NCI-H2081 (cell line): ENCODE measurements around the gene ENDOU.
A peak's percentile ranks its signal among the peaks of the same experiment; 100 is the strongest.

Source experiments
- DNase-seq, 2 experiments: peaks; one replicate each; lab custom pipeline; 2025; lab: John Stamatoyannopoulos, UW

The ENDOU gene

GRCh38 chr12:47744005-47744651 lies 18.8 kb upstream of the ENDOU start:
- DNase-seq = peak; percentile 63 to 67

DNA sequence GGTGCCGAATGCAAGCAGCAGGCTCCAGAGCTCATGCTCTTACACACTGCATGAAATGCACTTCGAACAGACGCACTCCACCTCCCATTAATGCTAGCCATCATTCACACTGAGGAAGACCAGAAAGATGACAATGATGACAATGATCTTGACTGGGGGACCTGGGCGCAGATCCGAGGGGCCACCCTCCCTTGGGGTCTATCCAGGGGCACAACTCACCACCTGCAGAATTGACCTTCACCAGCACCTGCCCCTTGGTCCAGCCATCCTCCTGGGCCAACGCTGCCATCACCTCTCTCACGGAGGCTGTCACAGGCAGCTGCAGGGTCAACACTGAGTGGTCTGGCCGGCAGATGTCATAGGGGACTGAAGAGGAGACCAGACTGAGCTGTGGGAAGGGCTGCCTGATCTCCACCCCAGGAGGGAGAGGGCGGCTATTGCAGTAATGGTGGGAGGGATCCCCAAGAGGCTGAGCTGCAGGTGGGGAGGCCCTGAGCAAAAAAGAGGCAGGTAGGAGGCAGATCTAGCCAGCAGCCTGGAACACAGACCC lies 18.1 kb upstream of the ENDOU start:
- no peak for DNase-seq

DNA sequence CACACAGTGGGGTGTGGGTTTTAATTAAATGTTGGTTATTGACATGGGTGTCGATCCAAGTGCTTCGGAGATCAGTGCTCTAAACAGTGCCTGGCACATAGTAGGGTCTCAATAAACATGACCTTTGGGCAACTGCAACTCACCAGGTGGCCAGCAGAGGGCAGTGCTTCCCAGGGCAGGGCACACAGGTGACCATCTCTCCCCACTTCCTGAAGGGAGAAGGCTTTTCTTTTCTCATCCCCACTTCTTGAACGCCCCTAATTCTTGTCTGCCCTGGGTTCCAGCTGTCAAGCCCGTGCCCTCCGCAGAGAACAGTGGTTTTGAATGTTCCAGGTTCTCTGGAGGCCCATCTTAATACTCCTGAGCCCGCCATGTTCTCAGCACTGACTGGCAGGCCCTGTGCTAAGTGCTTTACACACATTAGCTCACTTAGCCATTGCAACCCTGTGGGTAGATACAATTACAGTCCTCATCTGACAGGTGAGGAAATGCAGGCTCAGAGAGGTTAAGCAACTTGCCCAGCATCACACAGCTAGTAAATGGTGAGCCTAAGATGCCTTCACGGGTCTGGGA lies 17.0 kb upstream of the ENDOU start:
- no peak for DNase-seq

DNA sequence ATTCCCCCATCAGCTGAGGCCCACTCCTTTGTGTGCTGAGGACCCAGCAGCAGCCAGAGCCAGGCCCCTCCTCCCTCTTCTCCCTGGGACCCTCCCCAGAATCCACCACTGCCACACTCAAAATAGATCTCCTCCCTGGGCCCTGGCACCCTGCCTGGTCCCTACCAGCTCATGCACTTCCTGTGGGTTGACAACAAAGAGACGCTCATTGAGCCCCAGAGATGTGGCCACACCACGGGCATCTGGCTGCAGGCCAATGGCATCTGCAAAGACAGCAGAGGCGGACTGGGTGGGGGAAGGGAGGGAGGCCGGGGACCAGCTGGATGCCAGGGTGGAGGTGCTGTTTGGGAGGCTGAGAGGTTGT lies 16.0 kb upstream of the ENDOU start:
- DNase-seq = peak; percentile 91 to 93

- no peak for DNase-seq
Observed at GRCh38 chr12:47740606-47741339, 15.5 kb upstream of the ENDOU start.

- no peak for DNase-seq
Observed at GRCh38 chr12:47739979-47740378, 14.7 kb upstream of the ENDOU start.

- no peak for DNase-seq
Observed at GRCh38 chr12:47739297-47739696, 14.0 kb upstream of the ENDOU start.

GRCh38 chr12:47737936-47738594 lies 12.8 kb upstream of the ENDOU start:
- DNase-seq = no peak

- DNase-seq = no peak
Observed at GRCh38 chr12:47736877-47737676, 11.8 kb upstream of the ENDOU start.

GRCh38 chr12:47736216-47736615 lies 10.9 kb upstream of the ENDOU start:
- DNase-seq = no peak

DNA sequence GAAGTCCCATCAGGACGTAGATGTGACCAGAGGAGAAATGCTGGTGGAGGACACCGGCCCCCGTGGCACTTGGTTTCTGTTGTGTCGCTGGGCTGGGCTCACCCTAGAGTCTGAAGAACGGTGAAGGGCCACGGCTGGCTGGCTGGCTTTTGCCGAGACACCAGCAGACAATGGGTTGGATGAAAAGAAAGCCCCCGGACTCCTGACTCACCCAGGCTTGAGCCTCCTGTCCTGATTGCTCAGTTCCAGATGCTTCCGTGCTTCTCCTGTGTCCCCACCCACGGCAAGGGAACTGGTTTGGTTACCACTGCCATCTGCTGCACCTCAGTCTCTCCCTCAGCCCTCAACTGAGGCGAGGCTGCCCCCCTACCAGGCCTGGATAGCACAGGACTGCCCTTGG lies 10.4 kb upstream of the ENDOU start:
- DNase-seq = no peak

DNA sequence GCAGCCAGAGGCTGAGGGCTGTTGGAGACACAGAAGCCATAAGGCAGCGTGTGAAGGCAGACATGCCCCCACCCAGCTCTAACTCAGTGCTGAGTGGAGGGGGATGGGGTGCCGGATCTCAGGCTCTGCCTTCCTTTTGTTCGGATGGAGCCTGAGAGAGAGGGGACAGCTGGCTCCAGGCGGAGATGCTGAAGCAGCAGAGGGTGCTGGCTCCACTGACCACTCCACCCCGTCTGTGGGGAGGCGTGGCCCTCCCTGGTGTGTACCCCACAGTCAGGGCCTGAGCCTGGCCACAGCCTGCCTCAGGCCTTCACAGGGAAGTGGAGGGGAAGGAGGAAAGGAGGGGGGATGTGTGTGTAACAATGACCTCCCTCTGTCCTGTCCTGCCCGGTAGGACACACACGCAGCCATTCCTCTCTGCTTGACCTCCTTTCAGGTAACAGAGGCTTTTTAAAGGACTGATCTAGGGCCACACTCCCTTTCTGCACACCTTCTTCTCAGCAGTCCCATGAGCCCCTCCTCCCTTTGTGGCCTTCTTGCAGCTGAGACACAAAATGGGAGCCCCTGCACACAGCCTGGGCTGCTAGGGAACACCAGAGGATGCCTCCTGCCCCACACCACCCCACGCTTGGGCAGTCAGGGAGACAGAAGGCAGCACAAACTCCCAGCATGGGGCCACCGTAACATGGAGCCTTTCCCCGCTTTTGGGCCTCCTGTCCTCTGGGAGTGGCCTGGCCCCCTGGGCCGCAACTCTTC lies 9.6 kb upstream of the ENDOU start:
- no peak for DNase-seq

DNA sequence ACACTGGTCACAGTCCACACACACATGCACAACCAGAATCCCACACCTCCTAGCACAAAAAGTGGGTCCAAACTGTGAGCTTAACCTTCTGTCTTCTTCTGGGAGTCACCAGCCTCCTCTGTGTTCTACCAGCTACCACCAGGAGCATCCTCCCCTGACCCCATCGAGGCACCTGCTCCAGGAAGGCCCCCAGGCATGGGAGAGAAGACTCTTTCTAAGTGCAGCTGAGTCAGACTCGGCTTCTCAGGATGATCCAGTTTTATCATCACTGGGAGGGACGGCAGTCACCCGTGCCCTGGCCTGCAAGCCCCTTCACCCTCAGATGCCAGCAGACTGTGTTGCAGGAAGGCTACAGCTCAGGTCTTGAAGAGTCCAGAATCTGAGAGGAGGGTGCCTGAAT lies 7.9 kb upstream of the ENDOU start:
- no peak for DNase-seq

GRCh38 chr12:47732504-47732903 lies 7.2 kb upstream of the ENDOU start:
- DNase-seq = no peak

- DNase-seq = no peak
Observed at GRCh38 chr12:47731723-47732122, 6.4 kb upstream of the ENDOU start.

DNA sequence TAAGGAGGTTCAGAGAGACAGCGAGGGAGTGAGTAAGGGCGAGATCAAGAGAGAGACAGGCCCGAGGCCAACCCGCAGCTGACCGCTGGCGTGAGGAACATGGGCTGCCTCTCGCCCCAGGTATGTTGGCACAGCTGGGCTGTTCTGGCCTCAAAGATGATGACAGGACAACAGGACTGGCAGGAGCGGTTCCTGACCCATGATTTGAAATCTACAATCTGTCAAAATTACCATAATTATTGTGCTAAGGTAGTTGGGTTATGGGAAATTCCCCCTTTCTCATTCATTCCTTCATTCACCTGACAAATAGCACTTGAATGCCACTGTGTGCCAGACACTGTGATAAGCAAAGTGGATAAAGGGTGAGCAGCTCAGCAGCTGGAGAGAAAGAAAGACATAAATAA lies 5.1 kb upstream of the ENDOU start:
- DNase-seq = no peak

- DNase-seq = no peak
Observed at GRCh38 chr12:47729233-47729632, 3.9 kb upstream of the ENDOU start.

DNA sequence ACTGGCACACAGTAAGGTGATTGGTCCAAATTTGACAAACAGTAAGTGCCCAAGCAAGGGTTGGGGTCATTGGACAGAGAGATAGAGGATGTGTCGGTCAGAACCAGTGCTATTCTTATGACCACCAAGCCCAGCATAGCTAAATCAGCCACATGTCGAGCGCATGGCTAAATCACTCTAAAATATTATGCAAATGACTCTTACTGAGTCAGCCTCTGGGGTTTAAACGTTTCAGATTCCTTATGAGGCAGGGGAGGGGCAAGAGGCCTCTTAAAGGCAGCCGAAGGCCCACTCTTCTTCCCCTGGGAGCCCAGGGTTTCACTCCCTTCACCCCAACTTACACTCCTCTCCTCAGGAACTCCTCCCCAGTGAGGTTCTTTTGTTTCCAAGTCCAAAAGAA lies 603 bp upstream of the ENDOU start:
- no peak for DNase-seq

DNA sequence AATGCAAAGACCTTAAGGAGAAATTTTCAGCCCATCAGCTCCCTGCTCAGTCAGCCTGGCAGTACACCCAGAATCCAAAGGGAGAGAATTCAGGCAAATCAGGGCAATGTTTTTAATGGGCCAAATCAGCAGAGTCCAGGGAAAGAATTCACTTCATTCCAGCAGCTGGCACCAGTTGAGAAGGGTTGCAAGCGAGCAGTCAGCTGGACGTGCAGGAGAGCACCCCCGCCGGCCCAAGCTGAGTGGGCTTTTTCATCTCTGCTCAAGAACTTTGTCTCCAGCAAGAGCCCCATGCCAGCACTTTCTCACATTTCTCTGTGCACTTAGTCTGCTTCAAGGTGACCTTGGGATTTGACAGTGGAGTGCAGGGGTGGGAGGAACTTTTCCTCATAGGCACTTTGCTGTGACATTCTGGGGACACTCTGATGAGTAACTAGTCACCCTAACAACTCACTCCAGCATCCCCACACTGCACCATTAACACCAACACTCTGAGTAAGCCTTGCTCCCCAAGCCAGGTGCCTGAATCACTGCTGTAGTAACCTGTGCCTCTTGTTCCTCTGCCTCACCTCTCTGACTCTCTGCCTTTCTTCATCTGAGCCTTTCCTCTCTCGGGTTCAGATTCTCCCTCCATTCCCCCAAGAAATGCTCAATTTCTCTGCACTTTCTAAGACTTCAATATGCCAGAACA lies 2.2 kb downstream of the ENDOU start:
- DNase-seq = no peak

DNA sequence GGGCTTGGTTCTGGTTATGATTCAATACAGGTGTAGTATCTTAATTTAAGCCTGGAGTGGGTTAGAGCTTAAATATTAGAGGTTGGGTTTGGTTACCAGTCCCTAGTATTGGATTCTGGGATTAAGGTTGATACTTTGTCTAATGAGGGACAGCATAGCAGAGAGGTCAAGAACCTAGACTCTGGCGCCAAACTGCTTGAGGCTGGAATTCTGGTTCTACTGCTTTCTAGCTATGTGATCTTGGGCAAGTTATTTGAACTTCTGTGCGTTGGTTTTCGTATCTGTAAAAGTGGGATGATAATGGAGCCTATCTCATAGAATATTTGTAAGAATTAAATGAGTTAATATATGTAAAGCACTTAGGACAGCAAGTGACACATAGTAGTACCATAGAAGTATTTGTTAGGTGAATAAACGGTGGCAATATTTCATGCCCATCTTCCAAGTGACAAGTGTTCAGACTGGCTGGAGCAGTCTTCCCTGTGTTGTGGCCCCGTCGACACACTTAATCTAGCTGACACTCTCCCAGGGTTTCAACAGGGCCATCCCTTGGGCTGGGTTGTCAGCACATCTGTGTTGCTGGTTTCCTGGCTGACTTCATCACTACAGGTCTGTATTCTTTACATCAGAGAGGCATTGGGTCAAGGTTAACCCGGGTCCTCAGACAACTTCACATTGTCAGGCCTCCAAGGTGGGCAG lies 3.0 kb downstream of the ENDOU start:
- DNase-seq = no peak
